ENCODE measurements around the gene USF3. TPM values are rescaled to one million over a fixed set of nuclear protein-coding genes. Genes with fewer than 3 reads are reported as not detected.

Gene USF3
- total and polyA plus RNA-seq, 2 of the 4 experiments (the other 2 are of a cell fraction): 3.0 to 5.2 TPM

GRCh38 chr3:113602836-113603235 is 93.6 kb downstream of the USF3 start:
- dilution Hi-C loops (cut with HindIII; ENCODE audit: low sequenced_read_pairs, unreplicated experiment) (no loop called here), in situ Hi-C loops (cut with MboI; ENCODE audit: low sequenced_read_pairs) (no loop called here), intact Hi-C loops (cut with micrococcal nuclease) (no loop called here)
- Histone ChIP-seq H3K9ac (ENCODE audit: low read depth, low read length) (no peak overlapping the region), H3K18ac (ENCODE audit: low read depth, low read length) (no peak overlapping the region), H2BK15ac (ENCODE audit: low read depth, low read length) (no peak overlapping the region), H2BK20ac (ENCODE audit: low read depth, low read length) (no peak overlapping the region), H4K5ac (ENCODE audit: low read depth, low read length) (no peak overlapping the region), H3K27me3 (ENCODE audit: control insufficient read depth, insufficient read depth, low read length) (peaks cover 18% of the 10 kb centered on the region), H4K20me1 (ENCODE audit: insufficient read depth, low read length) (no peaks in the 10 kb centered on the region), H3K4me1 (ENCODE audit: control insufficient read depth, insufficient read depth, low read length) (peaks cover 3% of the 10 kb centered on the region; the same call in 1 of the 2 replicates), H3K14ac (replicated peaks; ENCODE audit: low read depth, low read length) (no peak overlapping the region), H2AK9ac (replicated peaks; ENCODE audit: low read depth, low read length, poor library complexity) (no peak overlapping the region), H3K4me2 (ENCODE audit: low read depth, low read length) (no peak overlapping the region), H3K9me3 (ENCODE audit: control insufficient read depth, insufficient read depth, low read length) (no peaks in the 10 kb centered on the region), H2AK5ac (ENCODE audit: low read depth, low read length) (no peak overlapping the region), H3K36me3 (ENCODE audit: control insufficient read depth, insufficient read depth, low read length) (no peaks in the 10 kb centered on the region), H3K79me1 (ENCODE audit: low read depth in 1 of 2, low read length in 2 of 2) (no peaks in the 10 kb centered on the region), H2BK120ac (ENCODE audit: low read depth, low read length) (no peak overlapping the region), H3K4ac (ENCODE audit: low read depth, low read length) (no peak overlapping the region), H3K4me3 (ENCODE audit: insufficient read depth, low read depth, low read length) (no peak overlapping the region), H3K9me1 (ENCODE audit: insufficient read depth, low read length) (0 out of 2 replicates have a peak, but pooled peaks cover 2% of the 10 kb centered on the region), H2BK5ac (ENCODE audit: low read depth, low read length, poor library complexity, severe bottlenecking) (no peak overlapping the region), H3K56ac (ENCODE audit: extremely low read depth, insufficient read depth, low read length) (no peak overlapping the region), H2AFZ (replicated peaks; ENCODE audit: low read length, poor library complexity) (no peak overlapping the region), H3K27ac (ENCODE audit: insufficient read depth, low read length) (no peak overlapping the region), H4K91ac (ENCODE audit: insufficient read depth, low read depth, low read length) (no peak overlapping the region), H4K8ac (ENCODE audit: low read depth in 2 of 2, low read length in 2 of 2) (no peak overlapping the region), H3K23ac (ENCODE audit: low read depth, low read length) (no peak overlapping the region)
- BruUV-seq (replicated peaks): no TSS peak
- ChIA-PET POLR2A (ENCODE audit: unreplicated experiment) (no interaction called here), CTCF (no interaction called here)
- TF ChIP-seq USF2 (IDR thresholded peaks at IDR 0.05; ENCODE audit: low read depth, low read length): no peak
- no peak for TF ChIP-seq NFE2L2 (IDR thresholded peaks at IDR 0.05; ENCODE audit: low read depth, low read length)
- TF ChIP-seq MAFK (IDR thresholded peaks at IDR 0.05; ENCODE audit: low read depth, low read length): no peak
- no peak for TF ChIP-seq ELK1 (IDR thresholded peaks at IDR 0.05; ENCODE audit: borderline replicate concordance, low read depth, low read length)
- TF ChIP-seq RCOR1 (IDR thresholded peaks at IDR 0.05; ENCODE audit: insufficient replicate concordance, low read length): no peak
- no peak for TF ChIP-seq RFX5 (IDR thresholded peaks at IDR 0.05; ENCODE audit: low read depth, low read length)
- TF ChIP-seq SMC3 (IDR thresholded peaks at IDR 0.05; ENCODE audit: low read depth, low read length): no peak
- no peak for TF ChIP-seq BHLHE40 (IDR thresholded peaks at IDR 0.05; ENCODE audit: low read depth, low read length)
- no peak for TF ChIP-seq RAD21 (IDR thresholded peaks at IDR 0.05; ENCODE audit: low read length)
- TF ChIP-seq POLR2A (IDR thresholded peaks at IDR 0.05; ENCODE audit: low read depth, low read length): no peak
- no peak for TF ChIP-seq FOS (IDR thresholded peaks at IDR 0.05; ENCODE audit: low read depth, low read length)
- TF ChIP-seq MAZ (IDR thresholded peaks at IDR 0.05; ENCODE audit: borderline replicate concordance, low read depth, low read length): no peak
- no peak for TF ChIP-seq CHD1 (IDR thresholded peaks at IDR 0.05; ENCODE audit: low read depth, low read length)
- no peak for TF ChIP-seq MXI1 (IDR thresholded peaks at IDR 0.05; ENCODE audit: borderline replicate concordance, low read depth, low read length)
- WGBS, 2 experiments (ENCODE audit: extremely low coverage in 2 of 2, insufficient read length in 1 of 2): 76% methylated on average over 5 of the region's 11 CpGs; no CpG with 5 or more reads in 1 of the 2 experiments
- ATAC-seq (ENCODE audit: low read depth): no peak
- DNase-seq: no peak
